Right ventricle myocardium inferior (tissue), 1 donor: Measurements from ENCODE around the gene HSD17B1. TPM values are rescaled to one million over a fixed set of nuclear protein-coding genes. Genes with fewer than 3 reads are reported as not detected.
"Not testable (repeated sequence)": the region's sequence is repeated elsewhere in the genome, so short reads cannot be mapped to it uniquely, and the experiment has no call there.

ENCODE experiments used
- ATAC-seq: fragments of 200-7000 bp; cut with Tn5 transposase; one replicate; pipeline ENCODE4 v1.9.1; 2020; ENCODE audit warnings: mild to moderate bottlenecking, moderate library complexity
- DNase-seq: peaks from one replicate; pipeline ENCODE4 v3.0.0; 2021; ENCODE audit errors: missing footprints
- intact Hi-C: fragments of 100-400 bp; cut with DNase I; formaldehyde crosslinking; loops from one replicate; pipeline ENCODE4 v1.11.0; 2022
- total RNA-seq: library from RNA; stranded (reverse); fragmentation: NEBNext Ultra II Directional; extraction: Animal tissue kit (Norgen Biotek cat#: 25700); gene quantifications from one replicate; pipeline ENCODE4 v1.2.1, GENCODE V29; 2021
- donor health status: DM: no; HTN: yes; CAD: no; lungs with severe emphysema.

The HSD17B1 gene
- total RNA-seq, 1 donor from 2014 or later: 1.4 TPM

- ATAC-seq (no peak), DNase-seq (no peak)
- intact Hi-C loops: no loop called here
Observed at GRCh38 chr17:42541041-42541833, 11.5 kb upstream of the HSD17B1 start.

DNA sequence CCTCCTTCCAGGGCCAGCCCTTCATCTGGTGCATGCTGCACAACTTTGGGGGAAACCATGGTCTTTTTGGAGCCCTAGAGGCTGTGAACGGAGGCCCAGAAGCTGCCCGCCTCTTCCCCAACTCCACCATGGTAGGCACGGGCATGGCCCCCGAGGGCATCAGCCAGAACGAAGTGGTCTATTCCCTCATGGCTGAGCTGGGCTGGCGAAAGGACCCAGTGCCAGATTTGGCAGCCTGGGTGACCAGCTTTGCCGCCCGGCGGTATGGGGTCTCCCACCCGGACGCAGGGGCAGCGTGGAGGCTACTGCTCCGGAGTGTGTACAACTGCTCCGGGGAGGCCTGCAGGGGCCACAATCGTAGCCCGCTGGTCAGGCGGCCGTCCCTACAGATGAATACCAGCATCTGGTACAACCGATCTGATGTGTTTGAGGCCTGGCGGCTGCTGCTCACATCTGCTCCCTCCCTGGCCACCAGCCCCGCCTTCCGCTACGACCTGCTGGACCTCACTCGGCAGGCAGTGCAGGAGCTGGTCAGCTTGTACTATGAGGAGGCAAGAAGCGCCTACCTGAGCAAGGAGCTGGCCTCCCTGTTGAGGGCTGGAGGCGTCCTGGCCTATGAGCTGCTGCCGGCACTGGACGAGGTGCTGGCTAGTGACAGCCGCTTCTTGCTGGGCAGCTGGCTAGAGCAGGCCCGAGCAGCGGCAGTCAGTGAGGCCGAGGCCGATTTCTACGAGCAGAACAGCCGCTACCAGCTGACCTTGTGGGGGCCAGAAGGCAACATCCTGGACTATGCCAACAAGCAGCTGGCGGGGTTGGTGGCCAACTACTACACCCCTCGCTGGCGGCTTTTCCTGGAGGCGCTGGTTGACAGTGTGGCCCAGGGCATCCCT lies 9.3 kb upstream of the HSD17B1 start:
- peak; percentile 60 for DNase-seq
- ATAC-seq: no peak

DNA sequence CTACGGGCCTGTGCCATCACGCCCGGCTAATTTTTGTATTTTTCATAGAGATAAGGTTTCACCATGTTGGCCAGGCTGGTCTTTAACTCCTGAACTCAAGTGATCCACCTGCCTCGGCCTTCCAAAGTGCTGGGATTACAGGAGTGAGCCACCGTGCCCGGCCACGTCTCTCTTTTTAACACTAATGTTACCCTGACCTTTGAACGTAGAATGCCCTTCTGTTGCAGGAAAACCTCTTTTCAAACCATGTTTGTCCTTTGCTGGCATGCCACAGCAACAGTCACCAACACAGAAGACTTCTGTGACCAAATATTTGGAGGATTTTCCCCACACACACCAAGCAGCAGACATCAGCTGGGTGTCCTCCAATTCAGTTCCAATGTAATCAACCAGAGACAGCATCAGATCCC lies 7.8 kb upstream of the HSD17B1 start:
- DNase-seq: no peak
- intact Hi-C loops: no loop called here
- no peak for ATAC-seq

More for the DNA sequence above, 9.3 kb upstream of the HSD17B1 start:
- intact Hi-C loops: no loop called here

- DNase-seq, intact Hi-C loops: not testable (repeated sequence)
Observed at GRCh38 chr17:42545755-42546505, 6.8 kb upstream of the HSD17B1 start.

DNA sequence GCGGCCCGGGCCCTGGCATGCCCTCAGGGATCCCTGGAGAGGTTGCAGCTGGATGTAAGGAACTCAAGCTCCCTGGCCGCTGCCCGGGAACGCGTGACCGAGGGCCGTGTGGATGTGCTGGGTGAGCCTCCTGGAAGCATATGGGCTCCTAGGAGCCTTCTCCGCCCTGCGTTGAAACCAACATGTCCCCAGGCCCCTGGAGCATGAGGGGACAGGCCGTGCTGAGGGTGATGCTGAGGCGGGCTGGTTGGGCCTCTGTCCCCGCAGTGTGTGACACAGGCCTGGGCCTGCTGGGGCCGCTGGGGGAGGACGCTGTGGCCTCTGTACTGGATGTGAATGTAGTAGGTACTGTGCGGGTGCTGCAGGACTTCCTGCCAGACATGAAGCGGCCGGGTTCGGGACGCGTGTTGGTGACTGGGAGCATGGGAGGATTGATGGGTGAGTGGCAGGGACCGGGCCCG lies 5.7 kb upstream of the HSD17B1 start:
- ATAC-seq (peak; percentile 4), DNase-seq (no peak)
- intact Hi-C loops: no loop called here

More at GRCh38 chr17:42545755-42546505, 6.8 kb upstream of the HSD17B1 start:
- ATAC-seq: not testable (repeated sequence)

DNA sequence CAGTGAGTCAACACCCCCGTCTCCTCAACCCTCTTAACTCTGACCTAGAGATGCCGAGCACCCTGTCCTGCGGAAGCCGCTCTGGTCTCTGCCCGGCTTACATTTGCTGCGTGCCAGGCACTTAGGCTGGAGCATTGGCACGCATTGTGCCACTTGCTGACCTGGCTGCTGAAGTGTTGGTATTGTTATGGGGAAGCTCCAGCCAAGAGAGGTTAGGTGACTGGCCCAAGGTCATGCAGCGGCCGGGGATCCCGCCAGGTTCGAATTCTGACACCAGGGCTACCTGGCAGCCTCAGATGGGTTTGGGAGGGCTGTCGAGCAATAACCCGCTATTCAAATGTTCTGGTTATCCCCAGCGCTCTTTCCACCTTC lies 5.0 kb upstream of the HSD17B1 start:
- DNase-seq (no peak), ATAC-seq (peak; percentile 75)
- intact Hi-C loops: no loop called here

DNA sequence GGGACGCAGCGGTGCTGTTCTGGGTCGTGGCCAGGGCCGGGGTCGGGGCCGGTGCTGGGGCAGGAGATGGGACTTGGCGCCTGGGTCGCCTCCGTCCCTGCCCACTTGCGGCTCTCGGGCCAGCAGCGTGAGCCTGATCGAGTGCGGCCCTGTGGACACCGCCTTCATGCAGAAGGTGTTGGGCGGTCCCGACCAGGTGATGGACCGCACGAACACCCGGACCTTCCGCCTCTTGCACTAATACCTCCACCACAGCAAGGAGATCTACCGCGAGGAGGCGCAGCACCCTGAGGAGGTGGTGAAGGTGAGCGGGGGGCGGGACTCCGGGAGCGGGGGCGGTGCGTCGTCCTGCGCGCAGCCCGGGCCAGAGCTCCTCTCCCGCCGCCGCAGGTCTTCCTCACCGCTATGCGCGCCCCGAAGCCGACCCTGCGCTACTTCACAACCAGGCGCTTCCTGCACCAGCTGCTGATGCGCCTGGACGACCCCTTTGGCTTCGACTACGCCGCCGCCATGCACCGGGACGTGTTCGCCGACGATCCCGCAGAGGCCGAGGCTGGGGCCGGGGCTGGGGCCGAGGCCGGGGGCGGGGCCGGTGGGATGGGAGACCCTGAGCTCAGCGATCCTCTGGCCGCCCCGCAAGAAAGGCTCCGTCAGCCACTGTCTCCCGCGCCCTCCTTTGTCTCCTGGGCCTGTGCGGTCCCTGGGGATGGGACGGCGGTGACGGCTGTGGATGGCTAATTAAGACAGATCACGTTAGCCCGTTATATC lies 4.5 kb upstream of the HSD17B1 start:
- peak; percentile 48 for ATAC-seq
- intact Hi-C loops: no loop called here
- DNase-seq: peak; percentile 82

DNA sequence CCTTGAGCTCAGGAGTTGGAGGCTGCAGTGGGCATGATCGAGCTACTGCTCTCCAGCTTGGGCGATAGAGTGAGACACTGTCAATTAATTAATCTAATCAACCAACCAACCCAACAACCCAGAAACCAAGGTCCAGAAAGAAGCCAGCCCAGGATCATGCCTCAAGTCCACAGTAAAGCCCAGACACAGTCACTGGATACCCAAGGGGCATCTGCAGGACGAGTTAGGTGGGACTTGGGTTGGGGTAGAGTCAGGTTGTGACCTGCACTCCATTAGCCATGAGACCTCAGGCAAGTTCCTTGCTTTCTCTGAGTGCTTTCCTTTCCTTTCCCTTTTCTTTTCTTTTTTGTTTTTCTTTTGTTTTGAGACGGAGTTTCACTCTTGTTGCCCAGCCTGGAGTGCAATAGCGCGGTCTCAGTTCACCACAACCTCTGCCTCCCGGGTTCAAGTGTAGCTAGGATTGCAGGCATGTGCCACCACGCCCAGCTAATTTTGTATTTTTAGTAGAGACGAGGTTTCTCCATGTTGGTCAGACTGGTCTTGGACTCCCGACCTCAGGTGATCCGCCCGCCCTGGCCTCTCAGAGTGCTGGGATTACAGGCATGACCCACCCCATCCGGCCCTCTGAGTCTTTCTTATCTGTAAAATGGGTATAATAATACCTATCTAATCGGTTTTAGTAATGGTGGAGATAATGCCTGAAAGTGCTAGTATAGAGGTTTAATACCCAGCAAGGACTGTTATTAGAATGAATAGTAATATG lies 3.5 kb upstream of the HSD17B1 start:
- DNase-seq (no peak), ATAC-seq (no peak)
- intact Hi-C loops: no loop called here

GRCh38 chr17:42553161-42553818 lies 567 bp downstream of the HSD17B1 start:
- intact Hi-C loops: no loop called here
- ATAC-seq (peak; percentile 2), DNase-seq (no peak)

- DNase-seq (no peak), ATAC-seq (peak; percentile 21)
- intact Hi-C loops: no loop called here
Observed at GRCh38 chr17:42553866-42554249, 1.1 kb downstream of the HSD17B1 start.

DNA sequence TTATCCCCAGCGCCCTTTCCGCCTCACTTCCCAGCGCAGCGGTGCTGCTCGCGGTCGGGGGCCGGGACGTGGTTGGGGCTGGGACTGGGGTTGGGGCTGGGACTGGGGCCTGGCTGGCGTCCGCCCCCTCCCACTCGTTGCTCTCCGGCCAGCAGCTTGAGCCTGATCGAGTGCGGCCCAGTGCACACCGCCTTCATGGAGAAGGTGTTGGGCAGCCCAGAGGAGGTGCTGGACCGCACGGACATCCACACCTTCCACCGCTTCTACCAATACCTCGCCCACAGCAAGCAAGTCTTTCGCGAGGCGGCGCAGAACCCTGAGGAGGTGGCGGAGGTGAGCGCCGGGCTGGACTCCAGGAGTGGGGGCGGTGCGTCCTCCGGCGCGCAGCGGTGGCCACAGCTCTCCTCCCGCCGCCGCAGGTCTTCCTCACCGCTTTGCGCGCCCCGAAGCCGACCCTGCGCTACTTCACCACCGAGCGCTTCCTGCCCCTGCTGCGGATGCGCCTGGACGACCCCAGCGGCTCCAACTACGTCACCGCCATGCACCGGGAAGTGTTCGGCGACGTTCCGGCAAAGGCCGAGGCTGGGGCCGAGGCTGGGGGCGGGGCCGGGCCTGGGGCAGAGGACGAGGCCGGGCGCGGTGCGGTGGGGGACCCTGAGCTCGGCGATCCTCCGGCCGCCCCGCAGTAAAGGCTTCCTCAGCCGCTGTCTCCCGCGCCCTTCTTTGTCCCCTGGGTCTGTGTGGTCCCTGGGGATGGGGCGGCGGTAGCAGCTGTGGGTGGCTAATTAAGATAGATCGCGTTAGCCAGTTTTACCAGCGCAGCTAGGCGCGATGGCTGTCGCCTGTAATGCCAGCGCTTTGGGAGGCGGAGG lies 1.8 kb downstream of the HSD17B1 start:
- peak; percentile 93 for DNase-seq
- intact Hi-C loops: no loop called here
- peak; percentile 94 for ATAC-seq

GRCh38 chr17:42555122-42555622 lies 2.4 kb downstream of the HSD17B1 start:
- DNase-seq: no peak
- ATAC-seq: no peak
- intact Hi-C loops: no loop called here

- ATAC-seq, DNase-seq, intact Hi-C loops: not testable (repeated sequence)
Observed at GRCh38 chr17:42555961-42556617, 3.4 kb downstream of the HSD17B1 start.

GRCh38 chr17:42559075-42559474 lies 6.4 kb downstream of the HSD17B1 start:
- DNase-seq (no peak), ATAC-seq (no peak)
- intact Hi-C loops: no loop called here

DNA sequence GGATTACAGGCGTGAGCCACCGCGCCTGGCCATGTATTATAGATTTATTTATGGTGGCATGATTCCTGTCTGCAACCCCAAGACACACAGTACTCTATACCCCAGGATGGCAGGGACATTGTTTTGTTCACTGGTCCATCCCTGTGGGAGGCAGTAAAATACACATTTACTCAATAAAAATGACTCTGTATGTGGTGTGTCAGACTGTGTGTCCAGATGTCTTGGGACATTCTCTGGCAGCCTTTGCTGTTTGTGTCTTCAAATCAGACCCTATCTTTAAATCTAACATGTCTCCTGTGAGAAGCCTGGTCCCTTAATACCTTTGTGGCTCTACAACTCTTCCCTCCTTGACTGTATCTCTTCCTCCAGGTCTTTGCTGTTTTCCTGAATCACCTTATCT lies 7.5 kb downstream of the HSD17B1 start:
- DNase-seq: no peak
- intact Hi-C loops: no loop called here
- no peak for ATAC-seq
